ENCODE results near the gene TOMM5.

- TF ChIP-seq POLR2AphosphoS5 (IDR thresholded peaks at IDR 0.05) (no peak), SMC3 (conservative IDR thresholded peaks at IDR 0.05; ENCODE audit: poor library complexity) (no peak)
- TF ChIP-seq, protein P1, sequence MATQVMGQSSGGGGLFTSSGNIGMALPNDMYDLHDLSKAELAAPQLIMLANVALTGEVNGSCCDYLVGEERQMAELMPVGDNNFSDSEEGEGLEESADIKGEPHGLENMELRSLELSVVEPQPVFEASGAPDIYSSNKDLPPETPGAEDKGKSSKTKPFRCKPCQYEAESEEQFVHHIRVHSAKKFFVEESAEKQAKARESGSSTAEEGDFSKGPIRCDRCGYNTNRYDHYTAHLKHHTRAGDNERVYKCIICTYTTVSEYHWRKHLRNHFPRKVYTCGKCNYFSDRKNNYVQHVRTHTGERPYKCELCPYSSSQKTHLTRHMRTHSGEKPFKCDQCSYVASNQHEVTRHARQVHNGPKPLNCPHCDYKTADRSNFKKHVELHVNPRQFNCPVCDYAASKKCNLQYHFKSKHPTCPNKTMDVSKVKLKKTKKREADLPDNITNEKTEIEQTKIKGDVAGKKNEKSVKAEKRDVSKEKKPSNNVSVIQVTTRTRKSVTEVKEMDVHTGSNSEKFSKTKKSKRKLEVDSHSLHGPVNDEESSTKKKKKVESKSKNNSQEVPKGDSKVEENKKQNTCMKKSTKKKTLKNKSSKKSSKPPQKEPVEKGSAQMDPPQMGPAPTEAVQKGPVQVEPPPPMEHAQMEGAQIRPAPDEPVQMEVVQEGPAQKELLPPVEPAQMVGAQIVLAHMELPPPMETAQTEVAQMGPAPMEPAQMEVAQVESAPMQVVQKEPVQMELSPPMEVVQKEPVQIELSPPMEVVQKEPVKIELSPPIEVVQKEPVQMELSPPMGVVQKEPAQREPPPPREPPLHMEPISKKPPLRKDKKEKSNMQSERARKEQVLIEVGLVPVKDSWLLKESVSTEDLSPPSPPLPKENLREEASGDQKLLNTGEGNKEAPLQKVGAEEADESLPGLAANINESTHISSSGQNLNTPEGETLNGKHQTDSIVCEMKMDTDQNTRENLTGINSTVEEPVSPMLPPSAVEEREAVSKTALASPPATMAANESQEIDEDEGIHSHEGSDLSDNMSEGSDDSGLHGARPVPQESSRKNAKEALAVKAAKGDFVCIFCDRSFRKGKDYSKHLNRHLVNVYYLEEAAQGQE (IDR thresholded peaks at IDR 0.05; ENCODE audit: borderline replicate concordance), result no peak
- TF ChIP-seq, protein P2, sequence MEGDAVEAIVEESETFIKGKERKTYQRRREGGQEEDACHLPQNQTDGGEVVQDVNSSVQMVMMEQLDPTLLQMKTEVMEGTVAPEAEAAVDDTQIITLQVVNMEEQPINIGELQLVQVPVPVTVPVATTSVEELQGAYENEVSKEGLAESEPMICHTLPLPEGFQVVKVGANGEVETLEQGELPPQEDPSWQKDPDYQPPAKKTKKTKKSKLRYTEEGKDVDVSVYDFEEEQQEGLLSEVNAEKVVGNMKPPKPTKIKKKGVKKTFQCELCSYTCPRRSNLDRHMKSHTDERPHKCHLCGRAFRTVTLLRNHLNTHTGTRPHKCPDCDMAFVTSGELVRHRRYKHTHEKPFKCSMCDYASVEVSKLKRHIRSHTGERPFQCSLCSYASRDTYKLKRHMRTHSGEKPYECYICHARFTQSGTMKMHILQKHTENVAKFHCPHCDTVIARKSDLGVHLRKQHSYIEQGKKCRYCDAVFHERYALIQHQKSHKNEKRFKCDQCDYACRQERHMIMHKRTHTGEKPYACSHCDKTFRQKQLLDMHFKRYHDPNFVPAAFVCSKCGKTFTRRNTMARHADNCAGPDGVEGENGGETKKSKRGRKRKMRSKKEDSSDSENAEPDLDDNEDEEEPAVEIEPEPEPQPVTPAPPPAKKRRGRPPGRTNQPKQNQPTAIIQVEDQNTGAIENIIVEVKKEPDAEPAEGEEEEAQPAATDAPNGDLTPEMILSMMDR (IDR thresholded peaks at IDR 0.05; ENCODE audit: poor library complexity, severe bottlenecking), result no peak
Observed at GRCh38 chr9:37639109-37639762, 46.8 kb upstream of the TOMM5 start.

Measured in neural cell (in vitro differentiated cells).